ENCODE results near the gene ZNF618. TPM values are rescaled to one million over a fixed set of nuclear protein-coding genes. Genes with fewer than 3 reads are reported as not detected.

Gene ZNF618
- total RNA-seq, 1 donor from 2014 or later: 10.8 TPM

DNA sequence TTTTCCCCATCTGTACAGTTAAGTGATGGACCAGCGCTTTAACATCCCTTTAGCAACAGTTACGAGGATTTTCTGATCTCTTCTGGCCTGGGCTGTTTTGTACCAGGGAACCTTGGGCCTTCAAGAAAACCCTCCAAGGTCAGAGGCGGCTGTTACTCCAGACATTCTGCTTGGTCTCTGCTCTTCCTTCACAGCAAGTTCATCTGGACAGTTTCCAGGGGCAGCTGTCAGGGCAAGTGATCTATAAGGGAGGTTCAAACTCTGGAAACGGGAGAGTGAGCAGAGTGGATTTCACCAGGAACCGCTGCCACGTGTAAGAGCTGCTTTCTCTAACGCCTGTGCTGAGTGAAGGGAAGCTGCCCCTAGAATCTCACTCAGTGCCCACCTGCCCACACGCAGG lies 36.7 kb downstream of the ZNF618 start:
- peak; percentile 72 for DNase-seq

DNA sequence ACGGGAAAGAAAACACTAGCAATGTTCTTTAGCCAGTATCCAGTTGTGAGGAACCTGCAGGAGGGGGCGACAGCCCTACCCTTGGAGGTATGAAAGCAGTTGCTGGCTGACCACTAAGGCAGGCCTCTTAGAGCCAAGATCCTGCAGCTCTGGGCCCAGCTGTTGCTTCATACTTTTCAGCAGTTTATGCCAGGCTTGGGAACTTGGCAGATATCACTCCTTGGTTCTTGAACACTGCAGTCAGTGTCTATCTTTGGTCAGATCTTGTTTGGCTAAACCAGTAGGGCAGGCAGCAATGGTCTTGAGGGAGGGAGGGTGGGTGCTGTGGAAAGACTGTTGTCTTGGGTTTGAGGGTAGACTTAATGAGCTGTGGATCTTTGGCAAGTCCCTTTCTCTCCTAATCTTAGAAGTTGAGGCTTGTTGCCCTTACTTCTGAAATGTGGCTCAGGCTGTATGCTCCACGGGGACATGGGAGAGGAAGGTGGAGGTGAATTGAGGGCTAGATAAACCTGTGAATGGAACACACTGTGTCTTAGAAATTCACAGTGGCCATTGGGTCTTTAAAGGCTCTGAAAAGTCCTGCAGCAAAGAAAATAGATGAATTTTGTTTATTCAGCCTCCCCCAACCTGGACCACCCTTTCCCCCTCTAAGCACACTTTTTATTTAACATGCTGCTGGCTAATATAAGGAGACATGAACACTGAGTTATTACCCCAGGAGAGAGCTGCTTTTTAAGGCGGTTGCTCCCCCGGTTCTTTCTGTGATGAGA lies 37.5 kb downstream of the ZNF618 start:
- DNase-seq: peak; percentile 91

DNA sequence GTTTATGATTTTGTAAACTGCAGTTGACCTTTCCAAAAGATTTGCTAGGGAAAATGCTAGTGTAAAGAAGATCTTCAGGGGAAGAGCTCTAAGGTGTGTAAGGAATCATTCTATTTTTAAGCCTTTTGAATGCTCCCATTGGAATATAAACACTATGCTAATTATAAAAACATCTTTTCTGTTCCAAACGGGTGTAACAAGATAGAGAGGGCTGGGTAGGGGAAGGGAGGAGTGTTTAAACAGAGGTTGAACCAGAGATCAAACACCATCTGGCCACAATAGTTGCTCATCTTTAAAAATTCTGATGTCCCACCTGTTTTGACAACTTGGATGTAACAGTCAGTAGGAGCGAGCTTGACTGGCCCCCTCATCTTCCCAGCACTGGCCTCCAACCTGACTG lies 38.4 kb downstream of the ZNF618 start:
- DNase-seq: no peak

DNA sequence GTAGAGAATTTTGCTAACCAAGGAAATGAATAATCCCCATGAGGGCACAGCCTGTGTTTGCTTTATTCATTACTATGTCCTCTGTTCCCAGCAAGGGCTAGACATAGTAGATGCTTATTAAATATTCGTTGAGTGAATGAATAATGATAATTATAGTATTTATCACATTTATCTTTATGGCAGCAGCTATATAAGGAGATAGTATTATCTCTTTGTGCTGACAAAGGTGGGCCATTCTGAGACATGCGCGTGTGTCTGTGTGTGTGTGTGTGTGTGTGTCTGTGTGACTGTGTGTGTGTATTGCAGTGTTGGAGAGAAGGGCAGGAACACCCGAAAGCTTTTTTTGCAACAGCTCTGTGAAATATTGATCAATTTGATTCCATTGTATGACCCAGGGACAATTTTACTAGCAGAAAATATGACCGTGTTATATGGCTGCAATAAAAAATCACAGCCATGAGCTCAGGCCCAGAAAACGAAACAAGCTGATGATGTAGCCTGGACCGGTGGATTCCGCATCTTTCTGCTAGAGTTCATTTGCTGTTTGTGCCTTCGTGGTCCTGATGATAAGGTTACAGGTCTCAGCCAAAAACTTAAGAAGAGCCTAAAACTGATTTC lies 39.8 kb downstream of the ZNF618 start:
- DNase-seq: no peak

DNA sequence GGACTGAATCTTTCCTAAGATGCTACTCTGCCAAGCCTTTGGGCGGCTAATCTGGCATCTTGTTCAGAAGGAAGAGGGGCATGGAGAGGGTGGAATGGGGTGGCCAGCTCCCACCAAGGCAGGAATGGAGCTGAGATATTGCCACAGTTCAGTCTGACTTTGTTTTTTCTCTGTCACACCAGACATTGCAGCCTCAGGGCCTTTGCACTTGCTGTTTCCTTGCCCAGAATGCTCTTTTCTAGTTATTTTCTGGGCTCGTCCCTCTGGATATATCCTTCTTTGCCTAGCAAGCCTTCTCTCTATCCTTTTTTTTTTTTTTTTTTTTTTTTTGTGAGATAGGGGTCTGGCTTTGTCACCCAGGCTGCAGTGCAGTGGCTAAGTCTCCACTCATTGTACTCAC lies 40.8 kb downstream of the ZNF618 start:
- no peak for DNase-seq

DNA sequence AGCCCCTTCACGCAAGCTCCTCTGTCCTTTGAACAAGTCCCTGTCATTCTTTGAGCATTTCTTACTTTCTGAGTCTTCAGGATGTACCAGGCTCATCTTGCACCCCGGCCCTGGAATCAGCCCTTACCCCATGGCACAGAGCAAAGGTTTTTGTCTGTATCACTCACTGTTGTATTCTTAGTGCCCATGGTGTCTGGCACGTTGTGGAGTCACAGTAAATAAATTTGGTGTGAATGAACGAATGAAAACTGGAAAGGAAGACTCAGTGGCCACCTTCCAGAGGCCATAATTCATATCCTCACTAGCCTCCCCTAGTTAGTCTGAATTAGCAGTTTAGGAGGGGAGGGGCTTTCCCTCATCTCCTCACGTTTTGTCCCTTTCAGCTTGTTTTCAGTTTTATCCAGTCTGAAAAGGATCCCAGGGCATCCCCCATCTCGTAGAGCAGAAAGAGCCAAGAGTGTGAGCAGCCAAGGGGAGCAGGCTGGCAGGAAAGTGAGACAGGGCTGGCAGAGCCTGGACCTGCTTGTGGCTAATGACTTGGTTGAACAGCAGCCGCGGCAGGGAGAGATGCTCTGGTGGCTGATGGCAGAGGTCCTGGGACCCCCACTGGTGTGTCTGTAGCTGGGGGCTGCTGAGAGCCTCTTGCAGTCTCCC lies 42.7 kb downstream of the ZNF618 start:
- no peak for DNase-seq

DNA sequence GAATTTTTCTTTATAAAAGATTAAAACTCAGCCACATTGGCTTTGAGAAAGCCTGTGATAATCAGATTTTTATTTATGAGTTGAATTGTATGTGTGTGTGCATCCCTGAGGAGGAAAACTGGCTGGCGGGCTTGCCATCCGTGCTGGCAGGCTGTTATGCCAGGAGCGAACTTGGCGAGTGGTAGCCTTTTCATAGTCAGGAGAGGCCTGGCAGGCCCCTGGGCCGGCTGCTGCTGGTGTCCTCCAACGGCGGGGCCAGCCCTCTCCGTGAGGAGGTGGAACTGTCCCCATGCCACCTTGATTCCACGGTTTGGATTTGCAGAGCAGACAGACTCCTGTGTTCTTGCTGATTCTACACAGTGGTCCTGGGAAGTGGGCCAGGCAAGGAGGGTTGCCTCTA lies 43.3 kb downstream of the ZNF618 start:
- peak; percentile 13 for DNase-seq

DNA sequence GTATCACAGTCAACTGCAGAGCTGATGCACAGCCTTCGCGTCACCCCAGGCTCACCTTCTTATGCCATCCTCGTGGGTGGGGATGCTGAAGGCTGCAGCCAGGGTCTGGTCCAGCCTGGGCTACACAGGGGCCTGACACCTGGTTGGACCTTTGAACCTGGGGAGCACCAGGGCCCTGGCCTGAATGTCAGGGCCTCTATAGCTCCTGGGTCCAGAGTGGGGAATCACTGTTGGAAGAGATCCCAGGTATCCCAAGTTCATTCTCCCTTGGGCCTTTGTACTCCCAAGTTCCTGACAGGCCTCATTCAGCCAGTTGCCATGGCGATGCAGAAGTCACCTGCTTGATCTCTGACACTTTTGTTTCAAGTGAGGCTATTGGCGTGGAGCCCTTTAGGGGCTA lies 43.8 kb downstream of the ZNF618 start:
- no peak for DNase-seq

DNA sequence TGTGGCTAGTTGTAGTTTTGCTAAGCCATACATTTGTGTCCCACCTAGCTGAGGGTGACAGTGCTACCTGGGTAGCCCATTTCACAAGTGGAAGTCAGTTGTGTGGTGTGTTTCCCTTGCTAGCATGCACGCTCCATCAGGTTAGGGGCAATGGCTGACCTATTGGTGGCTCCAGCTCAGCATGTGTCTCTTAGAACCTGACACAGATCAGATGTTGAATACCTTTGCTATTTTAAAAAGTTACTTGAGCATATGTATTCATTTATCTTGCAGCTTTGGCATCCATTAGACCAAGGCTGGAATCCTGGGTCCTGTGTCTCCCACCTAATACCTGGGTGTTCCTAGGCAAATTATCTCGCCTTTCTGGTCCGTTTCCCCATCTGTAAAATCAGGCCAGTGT lies 44.8 kb downstream of the ZNF618 start:
- no peak for DNase-seq

DNA sequence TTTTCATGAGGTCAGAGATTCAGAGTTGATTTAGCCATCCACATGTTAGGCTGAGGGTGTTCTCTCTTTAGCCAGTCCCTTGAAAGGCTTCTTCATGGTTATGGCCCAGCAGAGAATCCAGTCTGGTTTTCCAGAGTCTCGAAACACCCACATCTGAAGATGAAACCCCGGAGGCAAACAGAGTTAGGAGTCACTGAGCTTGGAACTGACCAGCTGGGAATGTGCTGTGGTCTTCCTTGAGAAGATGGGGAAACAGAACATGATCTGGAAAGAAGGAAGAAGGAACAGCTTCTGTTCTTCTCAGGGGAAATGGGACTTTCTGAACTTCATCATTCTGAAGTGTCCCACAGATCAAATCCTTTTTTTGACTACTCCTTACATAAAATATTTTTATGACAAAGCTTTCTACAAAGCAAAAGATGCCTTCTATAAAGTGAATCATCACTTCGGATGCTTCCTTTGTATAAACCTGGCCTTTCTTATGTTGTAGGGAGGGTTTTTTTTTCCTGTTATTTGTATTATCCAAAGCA lies 45.4 kb downstream of the ZNF618 start:
- DNase-seq: no peak

DNA sequence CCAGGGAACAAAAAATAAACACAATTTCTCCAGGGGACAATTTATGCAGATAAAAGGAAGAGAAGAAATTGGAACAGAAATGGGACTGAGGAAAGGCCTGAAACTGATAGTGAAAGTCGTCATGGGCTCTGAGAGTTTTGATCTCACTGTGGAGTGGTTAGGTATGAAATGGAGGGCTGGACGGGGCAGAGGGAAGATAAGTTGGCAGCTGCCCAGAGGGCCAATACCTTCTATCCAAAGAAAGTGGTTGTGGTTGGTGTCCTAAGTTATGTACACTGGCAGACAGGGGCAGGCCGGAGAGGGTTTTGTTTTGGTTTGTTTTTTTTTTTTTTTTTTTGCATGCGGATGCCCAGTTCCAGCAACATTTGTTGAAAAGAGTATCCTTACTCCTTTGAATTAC lies 46.1 kb downstream of the ZNF618 start:
- DNase-seq: no peak

DNA sequence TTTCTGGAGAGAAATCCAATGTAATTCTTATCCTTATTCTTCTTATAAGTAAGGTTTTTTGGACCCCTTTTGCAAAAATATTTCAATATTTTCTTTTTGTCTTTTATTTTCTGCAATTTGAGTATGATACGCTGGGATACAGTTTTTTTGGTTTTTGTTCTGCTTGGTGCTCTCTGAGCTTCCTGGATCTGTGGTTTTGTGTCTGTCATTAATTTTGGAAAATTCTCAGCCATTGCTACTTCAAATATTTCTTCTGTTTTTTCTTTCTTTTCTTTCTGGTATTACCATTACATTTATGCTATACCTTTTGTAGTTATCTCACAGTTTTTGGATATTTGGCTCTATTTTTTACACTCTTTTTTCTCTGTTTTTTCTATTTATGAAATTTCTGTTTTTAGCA lies 50.1 kb downstream of the ZNF618 start:
- no peak for DNase-seq

DNA sequence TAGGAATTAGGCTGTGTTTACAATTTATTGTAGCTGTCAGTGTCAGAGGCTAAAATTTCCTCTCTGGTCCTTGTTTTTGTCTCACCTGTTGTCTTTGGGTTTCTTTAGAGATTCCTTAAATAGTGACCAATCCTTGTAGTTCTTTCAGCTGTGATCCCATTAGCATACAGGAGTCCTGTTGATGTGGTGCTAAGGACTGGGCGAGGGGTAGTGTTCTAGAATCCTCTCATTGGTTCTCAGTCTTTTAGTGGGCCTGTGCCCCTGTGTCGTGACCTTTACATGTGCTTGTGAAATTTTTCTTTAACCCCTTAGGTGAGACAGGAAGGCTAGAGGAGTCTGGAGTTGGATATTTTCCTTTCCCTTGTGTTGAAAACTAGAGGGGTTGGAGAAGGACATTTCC lies 51.2 kb downstream of the ZNF618 start:
- no peak for DNase-seq

DNA sequence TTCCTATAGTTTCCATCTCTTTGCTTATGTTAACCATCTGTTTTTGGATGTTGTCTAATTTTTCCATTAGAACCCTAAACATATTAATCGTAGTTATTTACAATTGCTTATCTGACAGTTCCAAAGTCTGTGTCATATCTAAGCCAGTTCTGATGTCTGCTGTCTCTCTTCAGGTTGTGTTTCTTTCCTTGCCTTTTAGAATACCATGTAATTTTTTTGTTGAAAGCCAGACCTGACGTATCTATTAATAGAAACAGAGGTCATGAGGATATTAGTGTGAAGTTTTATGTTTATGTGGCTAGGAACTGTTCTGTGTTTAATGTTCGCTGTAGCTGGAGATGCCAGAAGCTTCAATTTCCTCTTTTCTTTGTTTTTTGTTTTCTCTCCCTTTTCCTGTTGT lies 52.2 kb downstream of the ZNF618 start:
- no peak for DNase-seq

DNA sequence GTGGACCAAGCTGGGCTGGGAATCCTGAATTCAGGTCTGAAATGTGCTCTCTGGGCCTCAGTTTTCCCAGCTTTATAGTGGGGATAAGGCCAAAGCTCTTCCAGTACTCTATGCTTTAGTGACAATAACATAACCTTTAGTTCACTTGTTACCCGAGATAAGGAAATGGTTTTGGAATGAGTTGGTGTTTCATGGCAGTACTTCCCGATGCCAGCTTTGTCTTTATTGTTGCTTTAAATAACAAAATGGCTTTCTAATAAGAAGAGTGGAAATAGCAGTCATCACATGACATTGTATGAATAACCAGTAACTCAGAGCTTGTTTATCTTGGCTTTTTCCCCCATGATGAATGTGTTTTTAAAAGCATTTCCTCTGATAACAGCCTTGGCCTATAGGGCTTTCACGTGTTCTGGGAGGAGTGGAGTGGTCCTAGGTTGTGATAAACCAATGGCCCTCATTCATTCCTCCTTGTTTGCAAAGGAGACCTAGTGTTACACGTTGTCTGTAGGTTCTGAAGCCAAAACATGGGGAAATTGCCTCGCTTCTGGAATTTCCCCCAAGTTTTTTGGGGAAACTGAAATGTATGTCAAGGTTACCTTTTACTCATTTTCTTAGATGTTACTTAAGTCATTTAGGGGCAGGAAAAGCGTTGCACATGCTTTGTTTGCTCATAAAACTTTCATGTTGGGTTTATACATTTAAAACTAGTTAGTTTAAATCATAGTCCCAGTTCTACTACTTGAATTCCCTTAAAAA lies 53.7 kb downstream of the ZNF618 start:
- DNase-seq: no peak

DNA sequence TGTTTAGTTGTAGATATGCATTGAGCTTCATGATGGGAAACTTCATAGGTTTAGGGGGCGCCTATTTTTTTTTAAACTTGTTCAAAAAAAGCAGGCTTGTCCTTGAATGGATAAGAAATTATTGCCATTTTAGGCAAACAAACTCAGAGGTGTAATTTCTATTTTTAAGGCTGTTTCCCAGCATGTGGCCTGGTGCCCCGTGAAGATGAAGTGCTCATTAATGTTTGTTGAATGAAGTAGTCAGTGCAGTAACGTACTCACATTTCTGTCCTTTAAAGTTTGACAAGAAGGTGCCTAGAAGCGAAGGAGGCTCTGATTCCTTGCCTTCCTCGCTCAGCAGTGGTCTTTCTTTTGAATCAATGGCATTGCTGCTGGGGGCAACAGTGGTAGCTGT lies 54.3 kb downstream of the ZNF618 start:
- DNase-seq: no peak

DNA sequence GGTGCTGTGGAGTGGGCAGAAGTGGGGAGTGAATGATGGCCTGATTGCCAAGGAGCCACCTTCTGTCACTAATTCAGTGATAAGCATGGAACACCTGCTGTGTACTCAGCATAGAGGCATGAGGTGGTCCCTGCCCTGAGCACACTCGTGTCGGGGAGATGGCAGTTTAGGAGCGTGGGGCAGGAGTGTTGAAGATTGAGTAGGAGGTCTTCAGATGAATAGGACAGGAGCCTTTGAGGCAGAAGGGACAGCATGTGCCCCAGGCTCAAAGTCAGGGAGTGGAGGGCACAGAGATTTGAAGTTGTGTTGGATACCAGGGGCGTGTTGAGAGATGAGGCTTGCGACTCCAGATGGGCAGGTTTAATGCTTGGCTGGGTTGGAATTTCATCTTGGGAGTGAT lies 55.0 kb downstream of the ZNF618 start:
- DNase-seq: no peak

DNA sequence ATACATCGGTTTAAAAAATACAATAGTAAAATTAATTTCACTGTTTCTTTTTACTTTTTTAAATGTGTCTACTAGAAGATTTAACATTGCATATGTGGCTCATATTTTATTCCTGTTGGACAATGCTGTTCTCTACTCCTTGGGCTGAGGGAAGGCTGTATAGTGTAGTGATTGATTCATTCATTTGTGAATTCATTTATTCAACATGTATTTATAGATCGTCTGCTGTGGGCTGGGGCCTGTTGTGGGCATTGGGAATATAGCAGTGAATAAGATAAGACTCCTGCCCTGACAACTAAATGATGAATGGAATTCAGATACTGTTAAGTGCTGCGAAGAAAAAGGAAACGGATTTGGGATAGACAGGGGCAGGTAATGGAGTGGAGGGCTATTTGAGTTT lies 55.7 kb downstream of the ZNF618 start:
- DNase-seq: no peak

DNA sequence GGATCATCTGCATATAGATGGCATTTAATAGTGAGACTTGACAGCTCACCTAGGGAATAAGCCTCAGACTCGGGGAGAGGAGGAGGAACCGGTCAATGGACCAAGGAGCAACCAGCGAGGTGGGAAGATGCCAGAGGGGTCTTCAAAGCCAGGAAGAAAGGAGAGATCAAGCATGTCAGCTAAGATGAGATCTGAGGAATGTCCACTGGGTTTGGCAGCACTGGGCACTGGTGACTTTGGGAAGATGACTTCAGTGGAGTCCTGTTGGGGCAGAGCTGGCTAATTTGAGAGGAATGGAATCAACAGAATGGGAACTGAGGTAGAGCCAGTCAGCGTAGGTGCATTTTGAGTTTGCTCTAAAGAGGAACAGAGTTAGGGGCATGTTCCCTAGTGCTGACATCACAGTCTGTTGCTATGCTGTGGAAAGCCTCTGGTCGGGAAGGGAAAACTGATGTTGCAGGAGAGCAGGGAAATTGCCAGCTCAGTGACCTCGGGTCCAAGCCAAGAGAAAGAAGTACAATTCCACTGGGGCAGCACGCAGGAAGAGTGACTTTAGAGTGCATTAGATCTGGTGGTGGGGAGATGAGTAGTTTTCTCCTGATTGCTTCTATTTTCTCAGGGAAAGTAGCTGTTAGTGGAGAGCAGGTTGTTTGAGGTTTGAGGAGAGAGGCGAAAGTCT lies 56.9 kb downstream of the ZNF618 start:
- no peak for DNase-seq

DNA sequence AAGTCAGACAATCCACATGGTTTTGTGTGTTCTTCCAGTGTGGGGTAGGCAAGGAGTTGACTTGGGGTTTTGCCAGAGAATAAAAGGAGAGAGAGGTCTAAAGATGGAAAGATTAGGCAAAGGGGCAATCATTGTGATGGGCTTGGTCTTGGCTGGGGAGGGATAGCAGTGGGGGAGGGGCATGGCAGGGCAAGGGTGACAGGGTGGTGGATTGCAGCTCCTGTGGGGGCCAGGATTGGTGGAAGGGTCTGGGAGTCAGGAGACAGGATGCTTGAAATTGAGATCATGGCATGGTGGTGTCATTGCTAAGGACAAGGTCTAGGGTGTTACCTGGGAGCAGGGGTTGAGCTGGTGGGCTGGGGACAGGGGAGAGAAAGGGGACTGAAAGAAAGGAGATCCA lies 57.6 kb downstream of the ZNF618 start:
- DNase-seq: no peak

DNA sequence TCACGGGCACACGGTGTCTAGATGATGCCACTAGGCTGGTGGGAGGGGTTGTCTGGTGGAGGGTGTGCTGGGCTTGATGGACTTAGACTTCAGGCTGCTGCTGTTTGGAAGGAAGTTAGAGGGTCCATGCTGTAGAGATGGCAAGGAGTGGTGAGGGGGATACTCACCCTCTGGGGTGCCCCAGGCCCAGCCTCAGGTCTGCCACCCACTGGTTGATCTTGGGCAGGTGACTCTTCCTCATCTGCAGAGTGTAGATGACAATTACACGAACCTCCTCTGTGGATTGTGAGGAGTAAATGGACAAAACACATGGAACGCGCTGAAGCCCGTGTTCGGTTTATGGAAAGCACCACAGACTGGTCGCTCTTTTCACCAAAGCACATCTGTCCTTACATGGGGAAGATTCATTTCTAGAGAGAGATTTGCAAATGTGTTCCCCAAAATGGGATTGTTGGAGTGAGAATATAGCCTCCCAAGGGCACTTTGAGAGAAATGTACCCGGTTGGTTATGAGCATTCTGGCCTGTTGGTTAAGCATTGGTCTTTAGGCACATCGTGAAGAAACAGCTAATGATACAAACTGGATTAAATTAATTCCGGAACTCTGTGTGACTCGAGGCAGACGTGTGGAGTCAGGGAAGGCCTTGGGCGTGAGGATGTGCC lies 58.2 kb downstream of the ZNF618 start:
- DNase-seq: no peak

All from tongue (tissue), 2 donors.